ENCODE results near the gene GPR160. TPM values are rescaled to one million over a fixed set of nuclear protein-coding genes. Genes with fewer than 3 reads are reported as not detected.
A peak's percentile ranks its signal among the peaks of the same experiment; 100 is the strongest.
"Not testable (repeated sequence)": the region's sequence is repeated elsewhere in the genome, so short reads cannot be mapped to it uniquely, and the experiment has no call there.

The GPR160 gene
- 18.1 TPM for polyA plus RNA-seq (2012; ENCODE audit: insufficient read depth, insufficient read length)

DNA sequence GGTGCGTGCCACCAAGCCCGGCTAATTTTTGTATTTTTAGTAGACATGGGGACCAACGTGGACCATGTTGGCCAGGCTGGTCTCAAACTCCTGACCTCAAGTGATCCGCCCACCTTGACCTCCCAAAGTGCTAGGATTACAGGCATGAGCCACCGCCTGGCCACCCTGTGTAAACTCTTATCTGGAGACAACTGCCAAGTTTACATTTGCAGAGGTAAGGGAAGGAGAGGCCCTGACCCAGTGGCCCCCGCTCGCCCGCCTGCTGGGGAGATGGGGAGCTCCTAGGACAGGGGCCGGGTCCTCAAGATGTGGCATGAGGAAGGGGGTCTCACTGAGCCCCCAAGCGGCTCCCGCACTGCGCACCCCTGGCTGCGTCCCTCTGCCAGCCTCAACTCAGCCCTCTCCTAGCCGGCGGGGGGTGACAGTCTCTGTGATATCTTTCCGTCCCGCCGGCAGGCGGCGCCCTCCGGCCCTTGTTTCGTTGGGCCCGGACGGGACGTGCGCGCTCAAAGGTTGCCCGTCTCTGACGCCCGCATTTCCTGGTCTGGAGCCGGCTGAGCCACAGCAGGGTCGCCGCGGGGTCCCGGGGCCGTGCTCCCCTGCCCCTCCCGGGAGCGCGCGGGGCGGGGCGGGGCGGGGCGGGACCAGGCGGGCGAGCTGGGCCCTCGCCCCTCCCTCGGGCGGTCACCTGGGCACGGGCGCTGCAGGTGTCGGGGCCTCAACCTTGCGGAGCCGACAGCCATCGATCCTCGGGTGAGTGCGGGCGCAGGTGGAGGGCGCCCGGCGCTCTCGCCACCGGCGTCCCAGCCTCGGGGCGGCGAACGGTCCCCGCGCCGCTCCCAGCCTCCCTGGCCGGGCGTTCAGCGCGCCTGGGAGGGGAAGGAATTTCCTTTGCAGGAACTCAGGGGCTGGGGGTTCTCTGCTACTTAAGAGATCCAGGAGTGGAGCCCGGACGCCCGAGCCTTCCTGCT, at the start of gene GPR160:
TSS of gene GPR160 (plus strand) at position 533 of the 971 bp plus-strand sequence. CDS start 45,978 bp downstream, outside the sequence.
- DNase-seq (ENCODE audit: low read depth, low spot score), result peak; percentile 55
- peak within 1 kb of the TSS; percentile 50 for H3K4me3 ChIP-seq (ENCODE audit: low read length)

GRCh38 chr3:169990431-169990830, 47.4 kb upstream of the GPR160 start:
- no peak overlapping the region for H3K4me3 ChIP-seq (ENCODE audit: low read length)
- DNase-seq (ENCODE audit: low read depth, low spot score), result no peak

DNA sequence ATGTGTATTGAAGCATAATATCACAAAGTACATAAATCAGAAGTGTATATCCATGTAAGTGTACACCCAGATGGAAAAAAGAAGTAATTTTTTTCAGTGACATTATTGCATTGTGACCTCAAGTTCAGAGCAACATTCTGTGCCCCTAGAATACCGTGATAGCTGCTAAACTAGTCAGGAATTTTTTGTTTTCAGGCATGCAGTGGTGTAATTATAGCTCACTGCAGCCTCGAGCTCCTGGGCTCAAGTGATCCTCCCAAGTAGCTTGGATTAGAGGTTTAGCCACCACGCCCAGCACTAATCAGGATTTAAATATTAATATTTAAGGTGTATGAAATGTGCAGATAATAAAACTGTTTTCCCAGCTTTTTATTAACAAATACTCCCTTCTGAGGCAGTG, 45.6 kb upstream of the GPR160 start:
- DNase-seq (ENCODE audit: low read depth, low spot score), result no peak
- H3K4me3 ChIP-seq (ENCODE audit: low read length), result no peak overlapping the region

DNA sequence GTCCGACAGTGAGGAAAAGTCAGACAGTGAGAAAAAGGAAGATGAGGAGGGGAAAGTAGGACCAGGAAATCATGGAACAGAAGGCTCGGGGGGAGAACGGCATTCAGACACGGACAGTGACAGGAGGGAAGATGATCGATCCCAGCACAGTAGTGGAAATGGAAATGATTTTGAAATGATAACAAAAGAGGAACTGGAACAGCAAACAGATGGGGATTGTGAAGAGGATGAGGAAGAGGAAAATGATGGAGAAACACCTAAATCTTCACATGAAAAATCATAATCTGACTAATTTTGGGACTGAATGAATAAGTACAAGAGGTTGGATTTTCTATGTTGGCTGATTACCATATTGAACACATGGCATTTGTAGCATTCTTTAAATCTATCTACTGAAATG, 45.0 kb upstream of the GPR160 start:
- no peak overlapping the region for H3K4me3 ChIP-seq (ENCODE audit: low read length)
- no peak for DNase-seq (ENCODE audit: low read depth, low spot score)

DNA sequence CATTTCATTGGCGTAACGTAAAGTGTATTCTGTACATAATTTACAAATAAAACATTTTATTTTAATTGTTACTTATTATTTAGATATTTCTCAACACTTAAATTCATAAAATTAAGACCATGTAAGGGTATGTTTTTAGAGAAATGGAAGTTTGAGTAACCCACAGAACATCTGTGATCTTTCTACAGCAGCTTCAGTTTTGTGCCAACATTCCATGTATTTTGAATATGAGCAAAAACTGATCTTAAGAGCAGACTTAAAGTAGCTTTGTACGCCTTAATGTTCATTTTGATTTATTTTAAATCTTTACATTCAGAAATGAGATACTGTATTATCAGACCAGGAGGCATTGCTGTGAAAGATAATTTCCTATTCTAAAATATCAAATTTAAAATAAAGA, 44.0 kb upstream of the GPR160 start:
- no peak for DNase-seq (ENCODE audit: low read depth, low spot score)

DNA sequence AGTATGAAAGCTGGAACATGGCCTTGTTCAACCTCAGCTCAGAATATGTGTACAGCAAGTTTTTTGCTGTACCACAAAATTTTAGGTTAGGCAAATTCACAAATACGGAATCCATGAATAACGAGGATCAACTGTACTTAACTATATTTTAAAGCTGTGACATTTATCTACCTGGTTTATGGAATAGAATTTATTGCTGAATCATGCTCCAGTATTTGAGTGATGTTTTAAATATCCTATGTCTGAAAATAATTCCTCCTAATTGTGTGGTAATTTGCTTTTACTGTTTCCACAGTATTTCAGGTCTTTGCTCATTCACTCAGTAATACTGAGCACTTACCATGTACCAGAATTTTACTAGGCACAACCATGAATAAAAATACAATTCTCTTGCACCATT, 41.7 kb upstream of the GPR160 start:
- H3K4me3 ChIP-seq (ENCODE audit: low read length), result no peak overlapping the region
- DNase-seq (ENCODE audit: low read depth, low spot score), result no peak

More for the DNA sequence above, 44.0 kb upstream of the GPR160 start:
- no peak overlapping the region for H3K4me3 ChIP-seq (ENCODE audit: low read length)

DNA sequence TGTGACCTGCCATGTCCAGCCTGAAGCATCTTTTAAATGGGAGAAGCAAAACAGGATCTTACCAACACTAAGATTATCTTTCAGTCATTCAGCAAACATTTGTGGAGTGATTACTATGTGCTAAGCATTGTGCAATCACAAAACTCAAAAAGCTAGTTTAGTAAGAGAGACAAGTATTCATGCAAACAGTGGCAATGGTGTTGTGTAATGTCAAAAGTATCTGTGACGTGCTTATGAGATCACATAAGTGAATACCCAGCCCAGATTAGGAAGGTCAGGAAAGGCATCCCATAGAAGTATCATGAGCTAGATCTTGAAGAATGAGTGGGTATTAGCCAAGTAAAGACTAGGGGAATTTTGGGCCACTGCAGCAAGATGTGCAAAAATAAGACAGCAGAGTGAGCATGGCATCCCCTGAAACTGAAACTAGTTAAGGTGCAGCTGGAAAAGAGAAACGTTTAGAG, 39.1 kb upstream of the GPR160 start:
- DNase-seq (ENCODE audit: low read depth, low spot score), result no peak
- no peak overlapping the region for H3K4me3 ChIP-seq (ENCODE audit: low read length)

- no peak for DNase-seq (ENCODE audit: low read depth, low spot score)
- H3K4me3 ChIP-seq (ENCODE audit: low read length), result no peak overlapping the region
Measured at GRCh38 chr3:169999433-169999832, 38.4 kb upstream of the GPR160 start.

DNA sequence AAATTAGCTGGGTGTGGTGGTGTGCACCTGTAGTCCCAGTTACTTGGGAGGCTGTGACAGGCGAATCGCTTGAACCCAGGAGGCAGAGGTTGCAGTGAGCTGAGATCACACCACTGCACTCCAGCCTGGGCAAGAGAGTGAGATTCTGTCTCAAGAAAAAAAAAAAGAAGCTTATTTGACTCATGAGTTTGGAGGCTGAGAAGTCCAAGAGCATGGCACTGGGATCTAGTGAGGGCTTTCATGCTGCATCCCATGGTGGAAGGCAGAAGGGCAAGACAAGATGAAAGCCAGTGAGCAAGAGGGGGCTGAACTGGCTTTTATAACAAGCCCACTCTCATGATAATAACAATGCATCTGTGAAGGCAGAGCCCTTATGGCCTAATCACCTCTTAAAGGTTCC, 37.7 kb upstream of the GPR160 start:
- H3K4me3 ChIP-seq (ENCODE audit: low read length), result no peak overlapping the region
- no peak for DNase-seq (ENCODE audit: low read depth, low spot score)

- DNase-seq (ENCODE audit: low read depth, low spot score), result no peak
- no peak overlapping the region for H3K4me3 ChIP-seq (ENCODE audit: low read length)
Measured at GRCh38 chr3:170002231-170002630, 35.6 kb upstream of the GPR160 start.

GRCh38 chr3:170002879-170003278, 34.9 kb upstream of the GPR160 start:
- DNase-seq (ENCODE audit: low read depth, low spot score), result no peak
- no peak overlapping the region for H3K4me3 ChIP-seq (ENCODE audit: low read length)

DNA sequence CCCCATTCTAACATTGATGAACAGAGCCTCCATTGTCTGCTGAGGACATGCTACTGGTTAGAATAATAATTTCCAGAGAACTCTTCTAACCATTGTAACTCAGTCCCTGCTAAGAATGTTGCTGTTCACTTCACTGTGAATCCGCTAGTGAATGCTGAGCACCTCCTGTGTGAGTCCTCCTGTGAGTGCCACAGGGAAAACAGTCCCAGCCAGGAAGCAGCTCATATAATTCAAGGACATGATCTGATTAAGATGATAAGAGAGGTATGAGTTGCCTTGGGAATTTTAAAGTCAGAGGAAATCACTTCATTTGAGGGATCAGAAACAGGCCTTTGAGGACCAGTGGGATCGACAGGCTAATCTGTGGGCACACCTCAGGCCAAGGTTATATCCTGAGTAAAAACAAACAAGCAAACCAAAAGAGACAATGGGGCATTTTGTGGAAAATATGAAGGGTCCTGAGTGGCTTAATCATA, 33.9 kb upstream of the GPR160 start:
- no peak overlapping the region for H3K4me3 ChIP-seq (ENCODE audit: low read length)
- DNase-seq (ENCODE audit: low read depth, low spot score), result no peak

- peak; percentile 79 for DNase-seq (ENCODE audit: low read depth, low spot score)
- H3K4me3 ChIP-seq (ENCODE audit: low read length), result peak overlapping the region; percentile 19
Measured at GRCh38 chr3:170007031-170007663, 30.6 kb upstream of the GPR160 start.

GRCh38 chr3:170010498-170010897, 27.3 kb upstream of the GPR160 start:
- no peak for DNase-seq (ENCODE audit: low read depth, low spot score)
- no peak overlapping the region for H3K4me3 ChIP-seq (ENCODE audit: low read length)

DNA sequence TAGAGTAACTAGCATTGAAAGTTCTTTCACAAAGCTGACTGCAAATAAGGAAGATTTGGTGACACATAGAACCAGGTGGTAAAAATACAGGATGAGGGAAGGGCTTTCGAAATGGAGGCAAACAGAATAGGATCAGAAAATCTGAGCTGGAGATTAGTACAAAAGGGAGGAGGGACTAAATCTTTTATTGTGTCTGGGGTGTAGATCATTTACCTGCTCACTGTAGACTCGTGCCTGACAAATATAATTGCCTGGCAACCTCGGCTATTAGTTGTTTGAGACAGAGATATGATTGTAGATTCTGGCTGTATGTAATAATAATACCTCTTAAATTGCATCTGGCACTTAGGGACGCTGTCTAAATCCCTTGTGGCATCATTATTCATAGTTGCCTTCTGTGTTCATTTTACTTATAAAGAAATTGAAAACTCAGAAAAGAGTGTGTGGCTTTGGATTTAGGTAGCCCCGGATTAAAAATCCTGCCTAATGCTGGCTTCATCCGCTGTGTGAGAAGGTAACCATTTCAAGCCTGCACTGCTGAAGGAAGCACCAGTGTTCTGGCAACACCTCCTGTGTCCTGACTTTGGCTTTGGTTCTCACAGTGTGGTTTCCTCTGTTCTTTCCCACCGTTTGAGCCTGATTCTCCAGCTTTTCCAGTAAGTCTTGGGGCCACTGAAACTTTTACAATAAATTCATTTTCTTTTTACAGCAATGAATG, 25.0 kb upstream of the GPR160 start:
- H3K4me3 ChIP-seq (ENCODE audit: low read length), result no peak overlapping the region
- DNase-seq (ENCODE audit: low read depth, low spot score), result no peak

DNA sequence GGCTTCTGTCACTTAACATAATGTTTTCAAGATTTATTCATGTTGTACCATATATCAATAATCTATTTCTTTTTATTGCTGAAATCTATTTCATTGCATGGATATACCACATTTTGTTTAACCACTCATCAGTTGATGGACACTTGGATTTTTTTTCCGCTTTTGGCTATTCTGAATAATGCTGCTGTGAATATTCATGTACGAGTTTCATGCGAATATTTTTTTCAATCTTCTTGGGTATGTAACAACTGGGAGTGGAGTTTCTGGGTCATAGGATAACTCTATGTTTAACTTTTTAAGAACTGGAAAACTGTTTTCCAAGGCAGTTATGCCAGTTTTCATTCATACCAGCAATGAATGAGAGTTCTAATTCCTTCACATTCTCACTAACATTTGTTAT, 21.7 kb upstream of the GPR160 start:
- DNase-seq (ENCODE audit: low read depth, low spot score), result no peak

DNA sequence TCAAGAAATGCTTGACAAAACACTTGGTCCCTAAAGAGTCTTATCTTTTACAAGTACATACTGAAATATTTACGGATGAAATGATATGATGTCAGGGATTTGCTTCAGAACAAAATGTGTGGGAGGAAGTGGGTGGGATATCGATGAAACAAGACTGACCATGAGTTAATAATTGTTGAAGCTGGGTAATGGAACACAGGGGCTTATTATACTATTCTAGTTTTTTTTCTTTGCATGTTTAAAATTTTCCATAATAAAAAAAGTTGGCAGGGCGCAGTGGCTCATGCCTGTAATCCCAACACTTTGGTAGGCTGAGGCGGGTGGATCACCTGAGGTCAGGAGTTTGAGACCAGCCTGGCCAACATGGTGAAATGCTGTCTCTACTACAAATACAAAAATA, 18.5 kb upstream of the GPR160 start:
- not testable (repeated sequence) for H3K4me3 ChIP-seq (ENCODE audit: low read length); DNase-seq (ENCODE audit: low read depth, low spot score)

More for the DNA sequence above, 21.7 kb upstream of the GPR160 start:
- no peak overlapping the region for H3K4me3 ChIP-seq (ENCODE audit: low read length)

DNA sequence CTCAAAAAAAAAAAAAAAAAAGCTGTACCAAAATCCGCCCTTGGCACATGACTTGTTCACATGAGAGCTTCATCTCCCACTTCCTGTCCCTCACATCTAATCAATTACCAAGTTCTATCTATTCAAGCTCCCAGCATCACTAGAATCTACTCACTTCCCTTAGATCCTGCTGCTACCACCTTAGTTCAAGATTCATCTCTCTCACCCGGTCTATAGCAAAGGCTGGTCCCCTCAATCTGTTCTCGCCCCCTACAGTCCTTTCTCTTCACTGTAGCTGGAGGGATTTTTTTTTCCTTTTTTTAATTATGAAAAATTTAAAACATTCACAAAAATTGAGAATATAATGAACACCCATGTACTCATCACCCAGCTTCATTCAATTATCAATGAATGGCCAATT, 16.7 kb upstream of the GPR160 start:
- DNase-seq (ENCODE audit: low read depth, low spot score), result no peak
- no peak overlapping the region for H3K4me3 ChIP-seq (ENCODE audit: low read length)

DNA sequence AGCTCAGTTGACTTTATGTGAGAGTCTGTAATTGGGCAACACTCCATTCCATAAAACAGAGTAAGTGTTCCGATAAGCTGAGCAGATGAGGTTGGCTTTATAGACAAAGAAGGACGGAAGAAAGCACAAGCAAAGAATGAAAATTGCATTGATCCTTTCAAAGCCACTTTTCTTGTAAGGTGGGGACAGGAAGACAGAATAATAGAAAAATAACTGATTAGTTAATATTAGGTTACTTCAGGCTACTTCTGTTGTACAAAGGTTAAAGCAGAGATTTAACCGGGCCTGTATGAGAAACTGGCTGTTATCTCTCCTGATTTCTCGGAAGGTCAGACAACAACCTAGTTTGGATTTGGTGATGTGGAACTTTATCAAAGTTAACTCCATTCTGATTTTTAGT, 15.5 kb upstream of the GPR160 start:
- DNase-seq (ENCODE audit: low read depth, low spot score), result no peak
- H3K4me3 ChIP-seq (ENCODE audit: low read length), result no peak overlapping the region

Measured in Jurkat, Clone E6-1 (cell line).